Immature natural killer cell (primary cell): ENCODE measurements around the gene ICE2. TPM values are rescaled to one million over a fixed set of nuclear protein-coding genes. Genes with fewer than 3 reads are reported as not detected.

ENCODE experiments used
- DNase-seq, 3 donors: peaks; one replicate each; pipeline ENCODE4 v3.0.0; 2022; ENCODE audit warnings: mixed read lengths in 1 of 3
- H3K27ac Mint-ChIP-seq, 6 donors: one replicate each; pipeline ENCODE4 v1.8.0; 2020; ENCODE audit warnings: mixed read lengths in 6 of 6, mild to moderate bottlenecking in 5 of 6, inconsistent platforms in 4 of 6, moderate library complexity in 3 of 6
- H3K27me3 Mint-ChIP-seq, 3 donors: one replicate each; pipeline ENCODE4 v1.8.0; 2020 to 2021; ENCODE audit warnings: low read depth in 3 of 3, mild to moderate bottlenecking in 3 of 3, mixed read lengths in 3 of 3, moderate library complexity in 3 of 3, inconsistent platforms in 1 of 3
- H3K36me3 Mint-ChIP-seq, 3 donors: one replicate each; pipeline ENCODE4 v1.8.0; 2020; ENCODE audit warnings: mixed read lengths in 3 of 3, inconsistent platforms in 2 of 3, mild to moderate bottlenecking in 2 of 3
- H3K4me1 Mint-ChIP-seq, 2 donors: one replicate each; pipeline ENCODE4 v1.8.0; 2020; ENCODE audit warnings: inconsistent platforms in 2 of 2, mild to moderate bottlenecking in 2 of 2, mixed read lengths in 2 of 2, moderate library complexity in 1 of 2
- H3K4me3 Mint-ChIP-seq, 5 donors: one replicate each; pipeline ENCODE4 v1.8.0; 2020; ENCODE audit warnings: mild to moderate bottlenecking in 5 of 5, mixed read lengths in 5 of 5, inconsistent platforms in 3 of 5, moderate library complexity in 3 of 5
- H3K9me3 Mint-ChIP-seq, 6 donors: one replicate each; pipeline ENCODE4 v1.8.0; 2020; ENCODE audit warnings: mild to moderate bottlenecking in 6 of 6, mixed read lengths in 6 of 6, inconsistent platforms in 4 of 6, moderate library complexity in 3 of 6
- polyA plus RNA-seq, 3 donors: library from polyadenylated mRNA; unstranded; fragments of 300-500 nt; fragmentation: Illumina TruSeq; gene quantifications; one replicate each; pipeline ENCODE4 v1.2.3, GENCODE V29; 2021

The ICE2 gene
- polyA plus RNA-seq: 10 to 100 TPM; 26.5 to 40.7 (median 33.4) TPM

- H3K36me3 Mint-ChIP-seq: peaks cover 0 to 15% (median 0%) of the 10 kb centered on the region in 3 donors
- peak within 1 kb of the TSS; percentile 97 to 100 (median 99) for H3K27ac Mint-ChIP-seq
- peaks cover 38 to 49% of the 10 kb centered on the region in 2 donors for H3K4me1 Mint-ChIP-seq
These were observed at the start of gene ICE2 for GRCh38 chr15:60478566-60479360. TSS of gene ICE2 (minus strand) at chr15:60479142. CDS start at chr15:60477977, 1,165 bp downstream.

GRCh38 chr15:60528530-60528929 lies 49.6 kb upstream of the ICE2 start:
- H3K4me1 Mint-ChIP-seq: peaks cover 82 to 100% of the 10 kb centered on the region in 2 donors
- DNase-seq: peak; percentile 19 to 51 (median 20)
- peak overlapping the region in 3 of 5 donors; percentile 18 to 67 (median 36) for H3K4me3 Mint-ChIP-seq
- peak overlapping the region; percentile 88 to 96 (median 92) for H3K27ac Mint-ChIP-seq
- no peaks in the 10 kb centered on the region for H3K9me3 Mint-ChIP-seq
- peaks cover 0 to 5% (median 3%) of the 10 kb centered on the region in 3 donors for H3K27me3 Mint-ChIP-seq
- peaks cover 4 to 16% (median 4%) of the 10 kb centered on the region in 3 donors for H3K36me3 Mint-ChIP-seq

More at GRCh38 chr15:60478566-60479360, at the start of gene ICE2:
- Mint-ChIP-seq H3K4me3 (peak within 1 kb of the TSS; percentile 94 to 98 (median 98)), H3K27me3 (peaks cover 8 to 12% (median 11%) of the 10 kb centered on the region in 3 donors), H3K9me3 (no peaks in the 10 kb centered on the region)
- peak; percentile 97 to 99 (median 98) for DNase-seq

GRCh38 chr15:60527456-60527855 lies 48.5 kb upstream of the ICE2 start:
- peaks cover 4 to 19% (median 4%) of the 10 kb centered on the region in 3 donors for H3K36me3 Mint-ChIP-seq
- H3K4me1 Mint-ChIP-seq: peaks cover 78 to 97% of the 10 kb centered on the region in 2 donors
- H3K9me3 Mint-ChIP-seq: no peaks in the 10 kb centered on the region
- H3K27ac Mint-ChIP-seq: peak overlapping the region; percentile 88 to 96 (median 92)
- peak overlapping the region in 2 of 5 donors; percentile 18 to 67 for H3K4me3 Mint-ChIP-seq
- DNase-seq: no peak
- peaks cover 0 to 5% (median 3%) of the 10 kb centered on the region in 3 donors for H3K27me3 Mint-ChIP-seq

GRCh38 chr15:60526127-60526616 lies 47.2 kb upstream of the ICE2 start:
- Mint-ChIP-seq H3K4me3 (peak overlapping the region in 3 of 5 donors; percentile 31 to 67 (median 43)), H3K27ac (peak overlapping the region; percentile 63 to 96 (median 90)), H3K4me1 (peaks cover 76 to 97% of the 10 kb centered on the region in 2 donors), H3K27me3 (peaks cover 0 to 6% (median 3%) of the 10 kb centered on the region in 3 donors), H3K9me3 (no peaks in the 10 kb centered on the region), H3K36me3 (peaks cover 4 to 19% (median 4%) of the 10 kb centered on the region in 3 donors)
- DNase-seq: peak in 1 of 3 donors; percentile 65

GRCh38 chr15:60525341-60526039 lies 46.5 kb upstream of the ICE2 start:
- Mint-ChIP-seq H3K4me1 (peaks cover 76 to 97% of the 10 kb centered on the region in 2 donors), H3K4me3 (peak overlapping the region in 1 of 5 donors; percentile 67), H3K27ac (peak overlapping the region; percentile 63 to 96 (median 90)), H3K9me3 (no peaks in the 10 kb centered on the region), H3K27me3 (peaks cover 0 to 10% (median 3%) of the 10 kb centered on the region in 3 donors), H3K36me3 (peaks cover 4 to 23% (median 7%) of the 10 kb centered on the region in 3 donors)
- DNase-seq: no peak

GRCh38 chr15:60523056-60523455 lies 44.1 kb upstream of the ICE2 start:
- H3K9me3 Mint-ChIP-seq: no peaks in the 10 kb centered on the region
- peaks cover 0 to 16% (median 3%) of the 10 kb centered on the region in 3 donors for H3K36me3 Mint-ChIP-seq
- peaks cover 85 to 95% of the 10 kb centered on the region in 2 donors for H3K4me1 Mint-ChIP-seq
- no peak for DNase-seq
- peaks cover 0 to 12% (median 3%) of the 10 kb centered on the region in 3 donors for H3K27me3 Mint-ChIP-seq
- H3K27ac Mint-ChIP-seq: peak overlapping the region; percentile 53 to 81 (median 68)
- peak overlapping the region in 2 of 5 donors; percentile 11 to 31 for H3K4me3 Mint-ChIP-seq

- Mint-ChIP-seq H3K4me1 (peaks cover 71 to 90% of the 10 kb centered on the region in 2 donors), H3K9me3 (no peaks in the 10 kb centered on the region), H3K36me3 (peaks cover 0 to 16% (median 3%) of the 10 kb centered on the region in 3 donors), H3K27ac (peak overlapping the region; percentile 69 to 87 (median 80)), H3K4me3 (peak overlapping the region in 3 of 5 donors; percentile 1 to 38 (median 7)), H3K27me3 (peaks cover 0 to 8% (median 3%) of the 10 kb centered on the region in 3 donors)
- peak; percentile 59 to 69 (median 61) for DNase-seq
These were observed 42.0 kb upstream of the ICE2 start for GRCh38 chr15:60520825-60521368.

- H3K9me3 Mint-ChIP-seq: no peaks in the 10 kb centered on the region
- DNase-seq: no peak
- peaks cover 0 to 12% (median 3%) of the 10 kb centered on the region in 3 donors for H3K36me3 Mint-ChIP-seq
- peak overlapping the region; percentile 69 to 87 (median 80) for H3K27ac Mint-ChIP-seq
- H3K27me3 Mint-ChIP-seq: peaks cover 0 to 9% (median 3%) of the 10 kb centered on the region in 3 donors
- peak overlapping the region in 3 of 5 donors; percentile 5 to 38 (median 7) for H3K4me3 Mint-ChIP-seq
- H3K4me1 Mint-ChIP-seq: peaks cover 67 to 88% of the 10 kb centered on the region in 2 donors
These were observed 41.3 kb upstream of the ICE2 start for GRCh38 chr15:60520013-60520824.

- Mint-ChIP-seq H3K4me3 (peak overlapping the region in 2 of 5 donors; percentile 2 to 27), H3K9me3 (no peaks in the 10 kb centered on the region), H3K27ac (peak overlapping the region; percentile 62 to 84 (median 74)), H3K27me3 (peaks cover under 1 to 9% (median 3%) of the 10 kb centered on the region in 3 donors), H3K36me3 (peaks cover 3 to 11% (median 6%) of the 10 kb centered on the region in 3 donors), H3K4me1 (peaks cover 64 to 88% of the 10 kb centered on the region in 2 donors)
- DNase-seq: no peak
These were observed 40.3 kb upstream of the ICE2 start for GRCh38 chr15:60519218-60519617.

- Mint-ChIP-seq H3K36me3 (peaks cover 7 to 13% (median 10%) of the 10 kb centered on the region in 3 donors), H3K9me3 (no peaks in the 10 kb centered on the region), H3K27me3 (peaks cover 1 to 9% (median 2%) of the 10 kb centered on the region in 3 donors), H3K4me1 (peaks cover 62 to 88% of the 10 kb centered on the region in 2 donors), H3K27ac (peak overlapping the region; percentile 29 to 84 (median 63)), H3K4me3 (no peak overlapping the region)
- no peak for DNase-seq
These were observed 39.6 kb upstream of the ICE2 start for GRCh38 chr15:60518511-60518910.

GRCh38 chr15:60514261-60514881 lies 35.4 kb upstream of the ICE2 start:
- DNase-seq: no peak
- H3K9me3 Mint-ChIP-seq: no peaks in the 10 kb centered on the region
- peaks cover 45 to 66% of the 10 kb centered on the region in 2 donors for H3K4me1 Mint-ChIP-seq
- peak overlapping the region in 3 of 6 donors; percentile 16 to 72 (median 53) for H3K27ac Mint-ChIP-seq
- H3K36me3 Mint-ChIP-seq: peaks cover 3 to 41% (median 38%) of the 10 kb centered on the region in 3 donors
- peaks cover 1 to 11% (median 5%) of the 10 kb centered on the region in 3 donors for H3K27me3 Mint-ChIP-seq
- H3K4me3 Mint-ChIP-seq: peak overlapping the region in 1 of 5 donors; percentile 7

- Mint-ChIP-seq H3K4me1 (peaks cover 42 to 68% of the 10 kb centered on the region in 2 donors), H3K27me3 (peaks cover 1 to 11% (median 5%) of the 10 kb centered on the region in 3 donors), H3K36me3 (peaks cover 3 to 44% (median 38%) of the 10 kb centered on the region in 3 donors), H3K27ac (peak overlapping the region in 3 of 6 donors; percentile 7 to 66 (median 20)), H3K9me3 (no peaks in the 10 kb centered on the region), H3K4me3 (no peak overlapping the region)
- DNase-seq: no peak
These were observed 34.7 kb upstream of the ICE2 start for GRCh38 chr15:60513676-60514075.
